Endothelial cell of umbilical vein (primary cell): ENCODE results near the gene SART1. TPM values are rescaled to one million over a fixed set of nuclear protein-coding genes. Genes with fewer than 3 reads are reported as not detected.

ENCODE experiments used
- BruUV-seq: library from RNA; stranded (reverse); fragments of 400-500 nt; replicated peaks from 2 replicates; lab custom pipeline; 2021; lab: Mats Ljungman, UMichigan
- CTCF ChIA-PET: fragments of 300-600, 350-600 bp; sonication (Branson Sonifier 250); formaldehyde crosslinking; loops from one replicate; lab custom pipeline; 2021; ENCODE audit warnings: antibody characterized with exemption, inconsistent platforms; lab: Charles Lee
- POLR2A ChIA-PET: fragments of 300-600, 350-600 bp; sonication (Branson Sonifier 250); formaldehyde crosslinking; loops from one replicate; lab custom pipeline; 2021; ENCODE audit warnings: antibody characterized with exemption, inconsistent platforms; lab: Charles Lee
- DNase-seq: peaks from one replicate; pipeline ENCODE4 v3.0.0-alpha.2; 2011; ENCODE audit warnings: low read depth, low spot score
- FAIRE-seq: peaks from 2 replicates; lab custom pipeline; 2011; peaks lifted over from hg19 to GRCh38; lab: Jason Lieb, UNC
- H2AFZ ChIP-seq: 2 replicates; pipeline ENCODE4 v1.6.0; 2012; ENCODE audit warnings: low read depth, low read length, control low read depth, inconsistent platforms
- H3K27ac ChIP-seq: 2 replicates; pipeline ENCODE4 v1.5.1; 2011; ENCODE audit warnings: low read depth, mild to moderate bottlenecking, control low read depth, low read length, moderate library complexity; ENCODE audit not compliant: insufficient read depth
- H3K27me3 ChIP-seq, 2 experiments: 2 replicates each; pipeline versions ENCODE4 v1.6.0 to v1.6.1; 2011; ENCODE audit warnings: low read length in 2 of 2, mixed read lengths in 1 of 2; ENCODE audit not compliant: control insufficient read depth in 2 of 2, insufficient read depth in 2 of 2
- H3K36me3 ChIP-seq, 2 experiments: 2 replicates in 1 of 2; 3 replicates in 1 of 2; pipeline ENCODE4 v1.5.1; 2011; ENCODE audit warnings: low read length in 2 of 2, mild to moderate bottlenecking in 1 of 2, moderate library complexity in 1 of 2; ENCODE audit not compliant: control insufficient read depth in 2 of 2, insufficient read depth in 2 of 2; ENCODE audit errors: extremely low read depth in 1 of 2
- H3K4me1 ChIP-seq: 3 replicates; pipeline ENCODE4 v1.5.1; 2011; ENCODE audit warnings: mild to moderate bottlenecking, low read length; ENCODE audit not compliant: control insufficient read depth, insufficient read depth; ENCODE audit errors: extremely low read depth
- H3K4me2 ChIP-seq: 2 replicates; pipeline ENCODE4 v1.6.1; 2011; ENCODE audit warnings: low read length, control low read depth, mixed read lengths; ENCODE audit not compliant: insufficient read depth
- H3K4me3 ChIP-seq, 3 experiments: fragments of 200-600 bp in 1 of 3; sonication (generic), shearing (Covaris generic) in 1 of 3; replicated peaks in 1 of 3; 2 replicates each; pipeline ENCODE4 v1.5.1; 2011 to 2016; ENCODE audit warnings: control low read depth in 3 of 3, low read length in 3 of 3, mild to moderate bottlenecking in 2 of 3, inconsistent platforms in 1 of 3, low read depth in 1 of 3, moderate library complexity in 1 of 3; ENCODE audit not compliant: insufficient read depth in 1 of 3
- H3K79me2 ChIP-seq: 2 replicates; pipeline ENCODE4 v1.6.0; 2012; ENCODE audit warnings: low read length, inconsistent platforms; ENCODE audit not compliant: control insufficient read depth, insufficient read depth
- H3K9ac ChIP-seq: replicated peaks from 2 replicates; pipeline ENCODE3; 2011; ENCODE audit warnings: low read length, control low read depth; ENCODE audit not compliant: insufficient read depth; ENCODE audit errors: extremely low read depth
- H3K9me1 ChIP-seq: replicated peaks from 3 replicates; pipeline ENCODE4 v1.6.0; 2011; ENCODE audit warnings: mild to moderate bottlenecking, low read length; ENCODE audit not compliant: control insufficient read depth, insufficient read depth; ENCODE audit errors: extremely low read depth
- H3K9me3 ChIP-seq: replicated peaks from 2 replicates; pipeline ENCODE4 v1.5.1; 2012; ENCODE audit warnings: low read length, inconsistent platforms; ENCODE audit not compliant: control insufficient read depth, insufficient read depth
- H4K20me1 ChIP-seq: replicated peaks from 2 replicates; pipeline ENCODE3; 2011; ENCODE audit warnings: mild to moderate bottlenecking, low read length; ENCODE audit not compliant: control insufficient read depth, insufficient read depth; ENCODE audit errors: extremely low read depth
- CTCF ChIP-seq, 2 donors: IDR thresholded peaks; 1 replicate in 1 of 2; 2 replicates in 1 of 2; pipeline ENCODE4 v1.5.1; 2011; ENCODE audit warnings: low read length in 2 of 2, mild to moderate bottlenecking in 2 of 2, moderate library complexity in 2 of 2, control low read depth in 1 of 2, inconsistent platforms in 1 of 2, low read depth in 1 of 2; ENCODE audit not compliant: insufficient read depth in 1 of 2; ENCODE audit errors: extremely low read depth in 1 of 2
- FOS ChIP-seq: IDR thresholded peaks from 2 replicates; pipeline ENCODE4 v1.6.1; 2011; ENCODE audit warnings: mild to moderate bottlenecking, low read length, moderate library complexity, borderline replicate concordance; ENCODE audit not compliant: insufficient read depth
- JUN ChIP-seq: IDR thresholded peaks from 2 replicates; pipeline ENCODE4 v1.6.1; 2011; ENCODE audit warnings: borderline replicate concordance, low read depth; ENCODE audit not compliant: insufficient read length, insufficient read depth
- POLR2AphosphoS5 ChIP-seq: IDR thresholded peaks from 2 replicates; pipeline ENCODE4 v1.6.1; 2012; ENCODE audit warnings: low read depth, mild to moderate bottlenecking, control low read depth, low read length, moderate library complexity; ENCODE audit not compliant: insufficient read depth
- dilution Hi-C: fragments of 300-500 bp; cut with MboI; formaldehyde crosslinking; loops from one replicate; pipeline ENCODE4 v1.15.0; 2019; ENCODE audit warnings: low sequenced_read_pairs; ENCODE audit not compliant: extremely low pct_ligation_motif_present
- intact Hi-C: fragments of 100-400 bp; cut with micrococcal nuclease; formaldehyde crosslinking; loops from one replicate; pipeline ENCODE4 v1.10.0; 2022
- polyA plus RNA-seq, 4 experiments: library from polyadenylated mRNA; depleted of rRNA in 3 of 4; stranded (reverse) in 3 of 4; unstranded in 1 of 4; fragments of >200 nt; gene quantifications; 2 replicates each; pipeline versions ENCODE4 v1.2.1 to v1.2.3, GENCODE V29; 2011 to 2012; ENCODE audit warnings: missing spikeins in 1 of 4
- total RNA-seq: library from RNA; stranded (reverse); gene quantifications from 2 replicates; pipeline ENCODE4 v1.2.3, GENCODE V29; 2021

SART1 gene
- total and polyA plus RNA-seq, 2 donors (not counting 3 experiments of a cell fraction or from before 2014, with no cell fraction given): 21.8 to 62.7 TPM

- H3K27ac ChIP-seq: peak overlapping the region; percentile 32
- BruUV-seq: no TSS peak
- peak; percentile 78 for DNase-seq
- no peaks in the 10 kb centered on the region for H3K9me3 ChIP-seq
- H3K4me3 ChIP-seq: no peak overlapping the region
- intact Hi-C loops: loop anchor here (1.0 kb wide), 1 partner anchor 18 kb away; the partner anchor contains the start of genes BANF1 and EIF1AD
- H3K27me3 ChIP-seq: no peaks in the 10 kb centered on the region
- CTCF ChIA-PET: interaction anchor here (0.6 to 3.0 kb wide), 7 partner anchors 9 to 136 kb away, joined by 3 to 16 read pairs (median 3); partner anchors contain the start of gene CST6
- dilution Hi-C loops: no loop called here
- no peak overlapping the region for H3K9ac ChIP-seq
- peaks cover 24% of the 10 kb centered on the region for H3K4me1 ChIP-seq
- no peak overlapping the region for H3K4me2 ChIP-seq
- no peaks in the 10 kb centered on the region for H3K9me1 ChIP-seq
- TF ChIP-seq JUN (peak; percentile 68), CTCF (IDR thresholded peaks at IDR 0.05; ENCODE audit: extremely low read depth in 1 of 2, insufficient read depth in 1 of 2, low read depth in 1 of 2, low read length in 2 of 2) (no peak), POLR2AphosphoS5 (peak; percentile 87), FOS (peak; percentile 86)
- POLR2A ChIA-PET: interaction anchor here (0.6 to 0.8 kb wide), 3 partner anchors 10 to 119 kb away, joined by 3 to 4 read pairs (median 4); no protein-coding TSS in a partner anchor
- no peak overlapping the region for H2AFZ ChIP-seq
- no peaks in the 10 kb centered on the region for H4K20me1 ChIP-seq
- no peaks in the 10 kb centered on the region for H3K79me2 ChIP-seq
- FAIRE-seq: peak; percentile 98
- H3K36me3 ChIP-seq: no peaks in the 10 kb centered on the region
Observed at GRCh38 chr11:66020618-66021357, 59.3 kb downstream of the SART1 start.
